CD4-positive, alpha-beta T cell (primary cell): Measurements from ENCODE around the gene CIDEB. TPM values are rescaled to one million over a fixed set of nuclear protein-coding genes. Genes with fewer than 3 reads are reported as not detected.

Experiments
- ATAC-seq: fragments of 200-7000 bp; cut with Tn5 transposase; one replicate; pipeline ENCODE4 v1.10.0; 2022; ENCODE audit warnings: mild to moderate bottlenecking; ENCODE audit not compliant: poor library complexity
- CTCF ChIA-PET: fragments of 350-600 bp; sonication (Branson Sonifier 250); formaldehyde crosslinking; loops from one replicate; lab custom pipeline; 2021; ENCODE audit warnings: antibody characterized with exemption, inconsistent platforms; lab: Charles Lee
- POLR2A ChIA-PET: fragments of 350-600 bp; sonication (Branson Sonifier 250); formaldehyde crosslinking; loops from one replicate; lab custom pipeline; 2021; ENCODE audit warnings: antibody characterized with exemption, inconsistent platforms; lab: Charles Lee
- DNase-seq, 14 experiments: peaks; one replicate each; pipeline ENCODE4 v3.0.0-alpha.2; 2013 to 2020; ENCODE audit warnings: mixed read lengths in 2 of 14
- H3K27ac ChIP-seq, 2 donors: one replicate each; pipeline versions ENCODE4 v1.5.1 to v1.7.0; 2013; ENCODE audit warnings: low read length in 2 of 2, low read depth in 1 of 2, mild to moderate bottlenecking in 1 of 2
- H3K27me3 ChIP-seq, 2 experiments: 1 replicate in 1 of 2; 2 replicates in 1 of 2; pipeline versions ENCODE4 v1.6.1 to v1.7.0; 2013; ENCODE audit warnings: low read length in 2 of 2, control low read depth in 1 of 2, mild to moderate bottlenecking in 1 of 2, moderate library complexity in 1 of 2; ENCODE audit not compliant: insufficient read depth in 2 of 2, control insufficient read depth in 1 of 2
- H3K36me3 ChIP-seq: one replicate; pipeline ENCODE4 v1.6.1; 2013; ENCODE audit warnings: low read length, control low read depth; ENCODE audit not compliant: insufficient read depth
- H3K4me1 ChIP-seq: one replicate; pipeline ENCODE4 v1.6.1; 2013; ENCODE audit warnings: low read length, control low read depth; ENCODE audit not compliant: insufficient read depth
- H3K4me3 ChIP-seq: one replicate; pipeline ENCODE4 v1.5.1; 2013; ENCODE audit warnings: mild to moderate bottlenecking, low read length, moderate library complexity
- H3K9me3 ChIP-seq, 2 experiments: 1 replicate in 1 of 2; 2 replicates in 1 of 2; pipeline versions ENCODE4 v1.6.1 to v1.7.0; 2013; ENCODE audit warnings: low read length in 2 of 2, mild to moderate bottlenecking in 2 of 2, control low read depth in 1 of 2, moderate library complexity in 1 of 2; ENCODE audit not compliant: control insufficient read depth in 1 of 2, insufficient read depth in 1 of 2
- H3K27ac Mint-ChIP-seq: one replicate; pipeline ENCODE4 v1.8.0; 2020; ENCODE audit warnings: mixed read lengths
- H3K27me3 Mint-ChIP-seq: one replicate; pipeline ENCODE4 v1.8.0; 2021; ENCODE audit warnings: mixed read lengths
- H3K36me3 Mint-ChIP-seq: one replicate; pipeline ENCODE4 v1.8.0; 2021; ENCODE audit warnings: low read depth, mixed read lengths
- H3K4me1 Mint-ChIP-seq: one replicate; pipeline ENCODE4 v1.8.0; 2021; ENCODE audit warnings: low read depth, mixed read lengths
- H3K4me3 Mint-ChIP-seq: one replicate; pipeline ENCODE4 v1.8.0; 2020; ENCODE audit warnings: mild to moderate bottlenecking, mixed read lengths
- H3K9me3 Mint-ChIP-seq: one replicate; pipeline ENCODE4 v1.8.0; 2020; ENCODE audit warnings: mixed read lengths
- CTCF ChIP-seq: fragments of 200-600 bp; IDR thresholded peaks from one replicate; pipeline ENCODE4 v1.8.0; 2022; ENCODE audit warnings: antibody characterized with exemption, mild to moderate bottlenecking
- intact Hi-C, 2 experiments: fragments of 100-400 bp; cut with DNase I in 1 of 2; cut with micrococcal nuclease in 1 of 2; formaldehyde crosslinking; loops; one replicate each; pipeline versions ENCODE4 v1.15.1 to v1.9.0; 2023 to 2025; cut with DNase I, micrococcal nuclease
- total RNA-seq, 174 experiments: library from RNA in 2 of 174; stranded (reverse) in 2 of 174; gene quantifications; one replicate each; pipeline ENCODE4 v1.2.3 and lab custom pipeline; 2021 to 2026

CIDEB gene
- total RNA-seq, 2 experiments from 2014 or later, result 7.4 to 9.2 TPM

- Histone ChIP-seq H3K27ac (no peak overlapping the region), H3K36me3 (peaks cover 26% of the 10 kb centered on the region), H3K4me1 (peaks cover 5% of the 10 kb centered on the region), H3K4me3 (no peak overlapping the region), H3K9me3 (no peaks in the 10 kb centered on the region), H3K27me3 (no peaks in the 10 kb centered on the region)
- no peaks in the 10 kb centered on the region for H3K27me3 Mint-ChIP-seq
- no peak for TF ChIP-seq CTCF
- no peaks in the 10 kb centered on the region for H3K9me3 Mint-ChIP-seq
- ATAC-seq (no peak), DNase-seq (no peak)
- intact Hi-C loops, result no loop called here
- H3K4me1 Mint-ChIP-seq, result no peaks in the 10 kb centered on the region
- peaks cover 26% of the 10 kb centered on the region for H3K36me3 Mint-ChIP-seq
- H3K27ac Mint-ChIP-seq, result no peak overlapping the region
- ChIA-PET POLR2A (no interaction called here), CTCF (no interaction called here)
- H3K4me3 Mint-ChIP-seq, result no peak overlapping the region
Observed at GRCh38 chr14:24286996-24287395, 20.8 kb downstream of the CIDEB start.

GRCh38 chr14:24285351-24285750, 22.4 kb downstream of the CIDEB start:
- ATAC-seq (no peak), DNase-seq (no peak)
- H3K27ac ChIP-seq, result no peak overlapping the region
- peaks cover 10% of the 10 kb centered on the region for H3K36me3 ChIP-seq
- intact Hi-C loops, result no loop called here
- Mint-ChIP-seq H3K36me3 (peaks cover 12% of the 10 kb centered on the region), H3K9me3 (no peaks in the 10 kb centered on the region), H3K27me3 (no peaks in the 10 kb centered on the region), H3K4me3 (no peak overlapping the region), H3K4me1 (peaks cover 1% of the 10 kb centered on the region), H3K27ac (no peak overlapping the region)
- no peaks in the 10 kb centered on the region for H3K27me3 ChIP-seq
- ChIA-PET POLR2A (no interaction called here), CTCF (no interaction called here)
- TF ChIP-seq CTCF, result no peak
- no peaks in the 10 kb centered on the region for H3K9me3 ChIP-seq
- H3K4me1 ChIP-seq, result peaks cover 6% of the 10 kb centered on the region
- H3K4me3 ChIP-seq, result no peak overlapping the region

GRCh38 chr14:24284501-24285035, 23.2 kb downstream of the CIDEB start:
- intact Hi-C loops, result no loop called here
- CTCF ChIA-PET, result no interaction called here
- no peak overlapping the region for H3K4me3 ChIP-seq
- H3K36me3 ChIP-seq, result peaks cover 3% of the 10 kb centered on the region
- POLR2A ChIA-PET, result interaction anchor here (0.5 kb wide), 1 partner anchor 40 kb away, joined by 4 read pairs; no protein-coding TSS in a partner anchor
- H3K4me3 Mint-ChIP-seq, result no peak overlapping the region
- ATAC-seq (no peak), DNase-seq (no peak)
- no peaks in the 10 kb centered on the region for H3K9me3 Mint-ChIP-seq
- no peak overlapping the region for H3K27ac Mint-ChIP-seq
- H3K4me1 Mint-ChIP-seq, result peaks cover 9% of the 10 kb centered on the region
- H3K4me1 ChIP-seq, result peaks cover 10% of the 10 kb centered on the region
- peaks cover 4% of the 10 kb centered on the region for H3K36me3 Mint-ChIP-seq
- no peaks in the 10 kb centered on the region for H3K9me3 ChIP-seq
- TF ChIP-seq CTCF, result no peak
- no peaks in the 10 kb centered on the region for H3K27me3 Mint-ChIP-seq
- no peak overlapping the region for H3K27ac ChIP-seq
- H3K27me3 ChIP-seq, result no peaks in the 10 kb centered on the region
